IMR-90 (cell line): Measurements from ENCODE around the gene MEIS3. TPM values are rescaled to one million over a fixed set of nuclear protein-coding genes. Genes with fewer than 3 reads are reported as not detected.
"Not testable (repeated sequence)": the region's sequence is repeated elsewhere in the genome, so short reads cannot be mapped to it uniquely, and the experiment has no call there.

Experiments used
- ATAC-seq: fragments of 200-7000 bp; cut with Tn5 transposase; 2 replicates; pipeline ENCODE4 v1.9.1; 2020; ENCODE audit warnings: low read depth, mild to moderate bottlenecking, moderate library complexity
- BruUV-seq: library from RNA; stranded (reverse); fragments of 400-500 nt; replicated peaks from 2 replicates; lab custom pipeline; 2021; lab: Mats Ljungman, UMichigan
- CTCF ChIA-PET: fragments of 300-600 bp; formaldehyde crosslinking; extraction: SDS; loops from one replicate; lab custom pipeline; 2021; ENCODE audit warnings: antibody characterized with exemption; lab: Yijun Ruan, JAX
- POLR2A ChIA-PET: fragments of 300-600 bp; sonication (Branson Sonifier 250); formaldehyde crosslinking; loops from one replicate; lab custom pipeline; 2022; ENCODE audit warnings: antibody characterized with exemption; ENCODE audit not compliant: unreplicated experiment; lab: Charles Lee
- DNase-seq: peaks from one replicate; pipeline ENCODE4 v3.0.0; 2013
- H2AFZ ChIP-seq: replicated peaks from 2 replicates; pipeline ENCODE3; 2013; ENCODE audit warnings: low read length, mild to moderate bottlenecking; ENCODE audit not compliant: poor library complexity
- H2AK5ac ChIP-seq: 2 replicates; pipeline ENCODE4 v1.6.1; 2013; ENCODE audit warnings: low read depth, low read length, inconsistent platforms
- H2AK9ac ChIP-seq: replicated peaks from 2 replicates; pipeline ENCODE3; 2013; ENCODE audit warnings: mild to moderate bottlenecking, low read depth, low read length, moderate library complexity; ENCODE audit not compliant: poor library complexity
- H2BK120ac ChIP-seq: 2 replicates; pipeline ENCODE4 v1.6.1; 2013; ENCODE audit warnings: low read depth, low read length, inconsistent platforms
- H2BK15ac ChIP-seq: 3 replicates; pipeline ENCODE4 v1.6.1; 2013; ENCODE audit warnings: low read depth, low read length, inconsistent platforms
- H2BK20ac ChIP-seq: 2 replicates; pipeline ENCODE4 v1.6.1; 2013; ENCODE audit warnings: low read depth, mild to moderate bottlenecking, inconsistent platforms, low read length, moderate library complexity
- H2BK5ac ChIP-seq: 2 replicates; pipeline ENCODE4 v1.6.1; 2013; ENCODE audit warnings: mild to moderate bottlenecking, low read depth, low read length, inconsistent platforms; ENCODE audit not compliant: poor library complexity, severe bottlenecking
- H3K14ac ChIP-seq: replicated peaks from 2 replicates; pipeline ENCODE4 v1.6.1; 2013; ENCODE audit warnings: low read depth, low read length, inconsistent platforms
- H3K18ac ChIP-seq: 2 replicates; pipeline ENCODE4 v1.6.1; 2013; ENCODE audit warnings: low read depth, low read length, control low read depth
- H3K23ac ChIP-seq: 2 replicates; pipeline ENCODE4 v1.6.1; 2013; ENCODE audit warnings: low read depth, low read length, inconsistent platforms
- H3K27ac ChIP-seq: 2 replicates; pipeline ENCODE4 v1.5.1; 2013; ENCODE audit warnings: mild to moderate bottlenecking, control low read depth, low read length; ENCODE audit not compliant: insufficient read depth
- H3K27me3 ChIP-seq: 2 replicates; pipeline ENCODE4 v1.6.1; 2013; ENCODE audit warnings: low read length; ENCODE audit not compliant: control insufficient read depth, insufficient read depth
- H3K36me3 ChIP-seq: 2 replicates; pipeline ENCODE4 v1.6.1; 2013; ENCODE audit warnings: low read length, mixed read lengths; ENCODE audit not compliant: control insufficient read depth, insufficient read depth
- H3K4ac ChIP-seq: 2 replicates; pipeline ENCODE4 v1.6.1; 2013; ENCODE audit warnings: low read depth, low read length, inconsistent platforms
- H3K4me1 ChIP-seq: 2 replicates; pipeline ENCODE4 v1.6.1; 2013; ENCODE audit warnings: low read length, mixed read lengths; ENCODE audit not compliant: control insufficient read depth, insufficient read depth
- H3K4me2 ChIP-seq: 2 replicates; pipeline ENCODE4 v1.6.1; 2013; ENCODE audit warnings: low read depth, mild to moderate bottlenecking, control low read depth, low read length, moderate library complexity
- H3K4me3 ChIP-seq: 2 replicates; pipeline ENCODE4 v1.5.1; 2013; ENCODE audit warnings: low read depth, mild to moderate bottlenecking, control low read depth, low read length, moderate library complexity; ENCODE audit not compliant: insufficient read depth
- H3K56ac ChIP-seq: 2 replicates; pipeline ENCODE4 v1.6.1; 2013; ENCODE audit warnings: low read length, inconsistent platforms; ENCODE audit not compliant: insufficient read depth; ENCODE audit errors: extremely low read depth
- H3K79me1 ChIP-seq, 2 experiments: 2 replicates each; pipeline ENCODE4 v1.6.1; 2013; ENCODE audit warnings: low read length in 2 of 2, inconsistent platforms in 1 of 2, low read depth in 1 of 2
- H3K9ac ChIP-seq: 2 replicates; pipeline ENCODE4 v1.6.1; 2013; ENCODE audit warnings: low read depth, low read length, control low read depth
- H3K9me1 ChIP-seq: 2 replicates; pipeline ENCODE4 v1.6.1; 2013; ENCODE audit warnings: low read length, inconsistent platforms; ENCODE audit not compliant: insufficient read depth
- H3K9me3 ChIP-seq: 2 replicates; pipeline ENCODE4 v1.6.1; 2013; ENCODE audit warnings: low read length; ENCODE audit not compliant: control insufficient read depth, insufficient read depth
- H4K20me1 ChIP-seq: 2 replicates; pipeline ENCODE4 v1.6.1; 2013; ENCODE audit warnings: low read length, inconsistent platforms; ENCODE audit not compliant: insufficient read depth
- H4K5ac ChIP-seq: 2 replicates; pipeline ENCODE4 v1.6.1; 2013; ENCODE audit warnings: mild to moderate bottlenecking, low read depth, low read length, control low read depth
- H4K8ac ChIP-seq, 2 experiments: 2 replicates each; pipeline ENCODE4 v1.6.1; 2013; ENCODE audit warnings: low read depth in 2 of 2, low read length in 2 of 2, control low read depth in 1 of 2, inconsistent platforms in 1 of 2
- H4K91ac ChIP-seq: 2 replicates; pipeline ENCODE4 v1.6.1; 2013; ENCODE audit warnings: low read depth, low read length, inconsistent platforms; ENCODE audit not compliant: insufficient read depth
- WGBS, 2 experiments: methylation state at CpG; one replicate each; pipeline versions ENCODE4 v1.1.5 to v1.1.7; 2013; ENCODE audit warnings: missing lambda C conversion rate in 2 of 2; ENCODE audit not compliant: insufficient read length in 1 of 2; ENCODE audit errors: extremely low coverage in 2 of 2; 5-methylcytosine and 5-hydroxymethylcytosine counted together
- dilution Hi-C: fragments of 300-500 bp; cut with HindIII; formaldehyde crosslinking; loops from one replicate; pipeline ENCODE4 v1.14.3; 2018; ENCODE audit warnings: low sequenced_read_pairs; ENCODE audit not compliant: unreplicated experiment
- in situ Hi-C: fragments of 300-500 bp; cut with MboI; formaldehyde crosslinking; loops from 3 replicates; pipeline ENCODE4 v1.14.3; 2019; ENCODE audit warnings: low sequenced_read_pairs, inconsistent platforms, mixed read lengths
- intact Hi-C: fragments of 100-400 bp; cut with micrococcal nuclease; formaldehyde crosslinking; loops from 2 replicates; pipeline ENCODE4 v1.10.0; 2022
- polyA plus RNA-seq, 3 experiments: library from polyadenylated mRNA; depleted of rRNA; stranded (reverse); fragments of >200 nt; gene quantifications; 2 replicates each; pipeline ENCODE4 v1.2.3, GENCODE V29; 2012; ENCODE audit warnings: low replicate concordance in 1 of 3
- total RNA-seq: library from RNA; depleted of rRNA; stranded (reverse); fragments of >200 nt; gene quantifications from 2 replicates; pipeline ENCODE4 v1.2.3, GENCODE V29; 2012

Gene MEIS3
- total and polyA plus RNA-seq, 2 of the 4 experiments (the other 2 are of a cell fraction), result 32.4 to 33.0 TPM

GRCh38 chr19:47386582-47386981 is 32.7 kb downstream of the MEIS3 start:
- H4K5ac ChIP-seq, H3K18ac ChIP-seq, H2BK120ac ChIP-seq, H3K27ac ChIP-seq, BruUV-seq, H2BK15ac ChIP-seq, H2BK5ac ChIP-seq, H3K4me1 ChIP-seq, H3K27me3 ChIP-seq, H3K14ac ChIP-seq, intact Hi-C loops, H3K36me3 ChIP-seq, H3K79me1 ChIP-seq, H3K4me2 ChIP-seq, H4K20me1 ChIP-seq, H3K4ac ChIP-seq, H2AK9ac ChIP-seq, H3K23ac ChIP-seq, H3K9me3 ChIP-seq, DNase-seq, H2BK20ac ChIP-seq, ATAC-seq, H4K91ac ChIP-seq, H4K8ac ChIP-seq, dilution Hi-C loops, H3K56ac ChIP-seq, H3K4me3 ChIP-seq, H3K9me1 ChIP-seq, H2AK5ac ChIP-seq, H3K9ac ChIP-seq, POLR2A ChIA-PET, H2AFZ ChIP-seq: not testable (repeated sequence)
- WGBS, 2 experiments, result 83% methylated on average over 2 of the region's 12 CpGs; no CpG with 5 or more reads in 1 of the 2 experiments
- CTCF ChIA-PET, result interaction anchor here (0.7 kb wide), 1 partner anchor 81 kb away, joined by 3 read pairs; no protein-coding TSS in a partner anchor
- in situ Hi-C loops, result loop anchor here (5.0 kb wide), 1 partner anchor 89 kb away; no protein-coding TSS in a partner anchor

- H3K4me1 ChIP-seq, H3K27me3 ChIP-seq, BruUV-seq, ATAC-seq, H2BK120ac ChIP-seq, DNase-seq, H3K18ac ChIP-seq, H3K27ac ChIP-seq, H2AK9ac ChIP-seq, H3K9me1 ChIP-seq, intact Hi-C loops, H4K20me1 ChIP-seq, H3K14ac ChIP-seq, H3K9me3 ChIP-seq, H4K91ac ChIP-seq, H3K4ac ChIP-seq, H2BK20ac ChIP-seq, H4K8ac ChIP-seq, H3K79me1 ChIP-seq, H3K4me2 ChIP-seq, H3K9ac ChIP-seq, H2AFZ ChIP-seq, H3K23ac ChIP-seq, in situ Hi-C loops, H4K5ac ChIP-seq, H2BK15ac ChIP-seq, H2AK5ac ChIP-seq, dilution Hi-C loops, H3K4me3 ChIP-seq, H3K56ac ChIP-seq, H2BK5ac ChIP-seq: not testable (repeated sequence)
- WGBS, 2 experiments, result no CpG with 5 or more reads among the region's 4 CpGs
- ChIA-PET POLR2A (interaction anchor here (0.6 kb wide), 1 partner anchor 210 kb away, joined by 6 read pairs; no protein-coding TSS in a partner anchor), CTCF (interaction anchor here (0.6 kb wide), 1 partner anchor 14 kb away, joined by 3 read pairs; no protein-coding TSS in a partner anchor)
- peaks cover 28% of the 10 kb centered on the region for H3K36me3 ChIP-seq
Observed at GRCh38 chr19:47384533-47384932, 34.8 kb downstream of the MEIS3 start.
